GM15510 (cell line): ENCODE results near the gene CNN1.

Source experiments
- POLR2A ChIP-seq: IDR thresholded peaks from 3 replicates; pipeline ENCODE4 v1.6.1; 2011; ENCODE audit warnings: borderline replicate concordance; ENCODE audit not compliant: insufficient read length; ENCODE audit errors: extremely low read depth

The CNN1 gene

DNA sequence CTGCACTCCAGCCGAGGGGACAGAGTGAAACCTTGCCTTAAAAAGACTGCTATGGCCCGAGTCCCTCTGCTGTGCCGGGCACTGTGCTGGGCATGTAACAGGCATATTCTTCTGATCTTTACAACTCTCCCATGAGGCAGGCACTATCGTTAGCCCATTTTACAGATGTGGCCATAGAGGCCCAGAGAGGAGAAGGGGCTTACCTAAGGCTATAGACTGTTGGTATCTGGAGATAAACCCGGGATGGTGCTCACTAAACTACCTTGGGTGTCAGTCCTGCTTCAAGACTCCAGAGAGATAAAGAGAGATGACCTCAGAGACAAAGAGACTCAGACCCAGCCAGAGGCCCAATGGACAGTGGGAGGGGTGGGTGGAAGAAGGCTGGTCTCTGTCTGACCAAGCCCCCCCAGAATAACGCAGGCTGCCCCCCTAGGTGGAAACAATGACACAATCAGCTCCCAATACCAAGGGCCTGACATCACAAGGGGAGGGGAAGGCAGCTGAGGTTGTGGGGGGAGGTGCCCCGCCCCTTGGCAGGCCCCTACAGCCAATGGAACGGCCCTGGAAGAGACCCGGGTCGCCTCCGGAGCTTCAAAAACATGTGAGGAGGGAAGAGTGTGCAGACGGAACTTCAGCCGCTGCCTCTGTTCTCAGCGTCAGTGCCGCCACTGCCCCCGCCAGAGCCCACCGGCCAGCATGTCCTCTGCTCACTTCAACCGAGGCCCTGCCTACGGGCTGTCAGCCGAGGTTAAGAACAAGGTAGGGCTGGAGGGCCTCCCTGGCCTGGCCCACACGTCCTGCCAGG lies at the start of gene CNN1:
CNN1 (plus strand) TSS at position 620 of the 805 bp plus-strand sequence; CDS start at position 697, 77 bp downstream.
- no peak for TF ChIP-seq POLR2A

DNA sequence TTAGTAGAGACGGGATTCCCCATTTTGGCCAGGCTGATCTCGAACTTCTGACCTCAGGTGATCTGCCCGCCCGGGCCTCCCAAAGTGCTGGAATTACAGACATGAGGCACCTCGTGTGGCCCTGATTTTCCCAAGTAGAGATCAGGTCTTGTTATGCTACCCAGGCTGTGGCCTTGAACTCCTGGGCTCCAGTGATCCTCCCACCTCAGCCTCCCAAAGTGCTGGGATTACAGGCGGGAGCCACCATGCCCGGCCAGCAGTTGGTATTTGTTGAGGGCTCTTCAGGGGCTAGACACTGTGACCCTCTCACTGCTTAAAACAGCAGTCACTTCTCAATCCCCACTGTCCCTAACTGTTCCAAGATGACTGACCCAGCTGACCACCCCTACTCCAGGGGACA lies 49.3 kb upstream of the CNN1 start:
- no peak for TF ChIP-seq POLR2A

GRCh38 chr19:11494634-11495285 lies 43.9 kb upstream of the CNN1 start:
- no peak for TF ChIP-seq POLR2A

GRCh38 chr19:11495481-11495880 lies 43.2 kb upstream of the CNN1 start:
- TF ChIP-seq POLR2A: no peak

GRCh38 chr19:11495885-11496284 lies 42.8 kb upstream of the CNN1 start:
- TF ChIP-seq POLR2A: no peak

DNA sequence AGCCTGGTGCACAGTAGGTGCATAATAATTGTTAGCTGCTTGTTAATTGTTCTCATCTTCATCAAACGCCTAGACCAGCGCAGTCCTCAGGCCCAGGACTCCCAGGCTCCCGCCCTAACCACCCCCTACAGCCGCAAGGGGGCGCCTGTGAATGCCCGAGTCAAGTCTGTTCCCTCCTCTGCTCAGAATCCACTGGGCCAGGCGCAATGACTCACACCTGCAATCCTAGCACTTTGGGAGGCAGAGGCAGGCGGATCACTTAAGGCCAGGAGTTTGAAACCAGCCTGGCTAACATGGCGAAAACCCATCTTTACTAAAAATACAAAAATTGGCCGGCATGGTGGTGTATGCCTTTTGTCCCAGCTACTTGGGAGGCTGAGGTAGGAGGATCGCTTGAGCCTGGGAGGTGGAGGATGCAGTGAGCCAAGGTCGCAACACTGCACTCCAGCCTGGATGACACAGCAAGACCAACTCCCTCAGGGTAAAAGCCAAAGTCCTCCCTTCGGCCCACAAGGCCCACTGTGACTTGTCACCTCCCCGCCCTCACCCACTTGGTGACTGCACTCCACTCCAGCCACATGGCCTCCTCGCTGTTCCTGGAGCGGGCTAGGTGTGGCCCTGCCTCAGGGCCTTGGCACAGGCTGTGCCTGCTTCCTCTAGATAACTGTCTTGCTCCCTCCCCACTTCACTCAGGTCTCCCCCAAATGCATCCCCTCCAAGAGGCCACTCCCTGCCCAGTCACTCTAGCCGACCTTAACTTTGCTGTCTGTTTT lies 42.1 kb upstream of the CNN1 start:
- TF ChIP-seq POLR2A: no peak

GRCh38 chr19:11499220-11499726 lies 39.4 kb upstream of the CNN1 start:
- TF ChIP-seq POLR2A: no peak

DNA sequence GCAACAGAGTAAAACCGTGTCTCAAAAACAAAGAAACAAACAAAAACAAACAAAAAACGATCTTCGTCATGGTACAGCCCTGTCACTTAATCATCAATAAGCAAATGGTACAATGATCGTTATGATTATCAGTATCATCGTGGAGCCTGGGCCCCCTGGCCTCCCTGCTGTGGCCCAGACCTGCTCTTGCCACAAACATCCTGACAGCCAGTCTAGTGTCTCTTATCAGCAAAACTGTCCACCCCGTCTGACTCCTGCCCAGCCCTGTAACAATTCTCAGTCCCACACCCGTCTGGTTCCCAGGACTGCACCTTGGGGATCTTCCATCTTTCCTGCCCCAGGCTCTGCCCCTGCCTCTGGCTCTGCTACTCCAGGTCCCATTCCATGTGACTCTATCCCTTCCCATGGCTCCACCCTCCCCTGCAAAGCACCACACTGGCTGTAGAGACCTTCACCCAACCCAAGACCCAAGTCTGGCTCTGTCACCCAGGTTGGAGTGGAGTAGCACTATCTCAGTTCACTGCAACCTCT lies 38.7 kb upstream of the CNN1 start:
- no peak for TF ChIP-seq POLR2A

DNA sequence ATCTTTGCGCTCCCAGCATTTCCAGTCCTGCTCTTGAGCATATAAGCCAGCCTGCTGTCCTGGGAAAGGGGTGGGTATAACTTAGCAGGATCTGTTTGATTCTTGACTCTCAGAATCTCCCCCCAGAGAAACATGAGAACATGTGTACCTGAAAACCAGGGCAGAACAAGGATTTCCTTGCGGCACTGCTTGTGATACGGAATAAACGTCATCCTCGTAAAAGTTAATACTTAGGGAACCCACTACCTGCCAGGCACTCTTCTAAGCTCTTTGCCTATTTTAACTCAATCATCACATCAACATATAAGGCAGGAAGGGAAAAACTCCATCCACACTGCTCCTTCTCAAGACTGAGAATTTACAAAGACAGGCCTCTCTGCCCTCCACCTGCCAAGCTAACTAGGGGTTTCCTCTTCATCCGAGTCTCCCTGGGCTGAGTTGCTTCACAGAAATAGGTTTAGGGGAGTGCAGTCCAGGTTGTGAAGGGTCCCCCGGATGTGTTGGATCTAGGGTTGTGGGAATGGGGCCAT lies 34.1 kb upstream of the CNN1 start:
- TF ChIP-seq POLR2A: no peak

DNA sequence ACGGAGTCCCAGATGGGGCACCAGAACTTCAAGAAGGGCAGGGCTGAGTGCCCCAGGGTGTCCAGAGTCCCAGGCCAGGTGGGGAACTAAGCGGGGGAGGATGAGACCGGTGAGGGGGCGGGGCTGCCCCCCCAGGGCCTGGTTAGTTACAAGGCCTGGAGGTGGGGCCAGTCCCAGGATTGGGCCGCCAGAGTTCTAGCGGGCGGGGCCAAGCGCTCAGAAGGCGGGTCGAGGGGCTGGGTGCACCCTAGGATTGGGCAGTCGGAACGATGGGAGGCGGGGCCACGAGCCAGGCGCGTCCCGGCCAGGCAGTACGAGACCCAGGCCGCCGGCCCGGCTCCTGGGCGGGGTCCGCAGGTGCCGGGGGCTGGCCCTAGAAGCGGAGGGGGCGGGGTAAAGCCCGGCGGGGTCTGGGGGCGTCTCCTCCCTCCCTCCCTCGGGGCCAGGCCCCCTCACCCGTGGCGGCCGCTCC lies 33.6 kb upstream of the CNN1 start:
- no peak for TF ChIP-seq POLR2A

DNA sequence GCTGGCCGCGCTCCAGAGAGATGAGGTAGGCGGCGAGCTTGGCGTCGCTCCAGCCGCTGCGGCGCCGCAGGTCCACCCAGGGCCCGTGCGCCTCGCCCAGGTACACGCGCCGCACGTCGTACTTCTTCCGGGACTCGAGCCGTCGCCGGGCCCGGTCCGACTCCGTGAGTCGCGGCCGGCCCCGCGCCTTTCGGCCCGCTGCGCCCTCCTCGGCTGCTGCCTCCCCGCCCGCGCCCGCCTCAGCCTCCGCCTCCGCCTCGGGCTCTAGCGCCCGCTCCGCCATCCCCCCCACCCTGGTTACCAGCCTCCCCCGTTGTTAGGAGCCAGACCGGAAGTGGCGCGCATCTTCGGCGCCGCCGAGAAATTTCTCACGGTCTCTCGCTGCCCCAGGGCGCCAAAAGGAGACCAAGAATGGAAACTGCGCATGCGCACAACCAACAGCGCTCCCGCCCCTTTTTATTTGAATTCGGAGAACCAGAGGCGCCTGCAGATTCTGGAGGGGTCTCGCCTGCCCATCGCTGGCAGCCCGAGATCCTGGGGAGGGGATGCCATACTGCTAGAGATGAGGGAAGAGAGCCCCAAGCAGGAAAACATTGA lies 33.0 kb upstream of the CNN1 start, which contains the start of gene ZNF653:
ZNF653 (minus strand) TSS at position 336 of the 597 bp plus-strand sequence; CDS start at position 283, 53 bp downstream.
- peak; percentile 56 for TF ChIP-seq POLR2A

- TF ChIP-seq POLR2A: no peak
Measured at GRCh38 chr19:11506101-11506555, 32.5 kb upstream of the CNN1 start.

GRCh38 chr19:11506967-11507366 lies 31.7 kb upstream of the CNN1 start:
- TF ChIP-seq POLR2A: no peak
